MV-4-11 (cell line): Measurements from ENCODE around the gene PPP2R1B.
"Not testable (repeated sequence)": the region's sequence is repeated elsewhere in the genome, so short reads cannot be mapped to it uniquely, and the experiment has no call there.

Experiments used
- DNase-seq: peaks from one replicate; lab custom pipeline; 2025; lab: John Stamatoyannopoulos, UW

The PPP2R1B gene

DNA sequence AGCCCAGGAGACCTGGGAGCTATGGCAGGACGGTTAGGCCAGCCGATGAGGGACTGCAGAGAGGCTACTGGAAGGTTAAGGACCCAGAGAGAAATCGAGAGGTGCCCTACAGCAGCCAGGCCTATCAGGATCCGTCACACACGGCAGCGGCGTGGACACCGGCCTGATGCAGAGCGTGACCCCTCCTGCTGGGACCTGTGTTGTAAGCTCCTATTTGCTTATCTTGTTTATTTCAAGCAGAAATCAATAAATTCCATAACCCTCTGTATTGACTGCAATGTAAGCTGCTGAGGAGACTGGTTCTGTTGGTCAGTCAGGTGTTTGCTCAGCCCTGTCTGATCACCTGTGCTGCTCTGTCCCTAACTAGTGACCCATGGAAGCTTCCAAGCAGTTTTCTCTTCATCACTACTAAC is 39.9 kb downstream of the PPP2R1B start:
- DNase-seq = no peak

GRCh38 chr11:111725621-111726020 is 40.6 kb downstream of the PPP2R1B start:
- DNase-seq = no peak

- no peak for DNase-seq
Measured at GRCh38 chr11:111724615-111725129, 41.5 kb downstream of the PPP2R1B start.

GRCh38 chr11:111723595-111723994 is 42.6 kb downstream of the PPP2R1B start:
- no peak for DNase-seq

GRCh38 chr11:111722501-111722900 is 43.7 kb downstream of the PPP2R1B start:
- no peak for DNase-seq

- no peak for DNase-seq
Measured at GRCh38 chr11:111720801-111721494, 45.2 kb downstream of the PPP2R1B start.

GRCh38 chr11:111719379-111719778 is 46.8 kb downstream of the PPP2R1B start:
- DNase-seq = no peak

DNA sequence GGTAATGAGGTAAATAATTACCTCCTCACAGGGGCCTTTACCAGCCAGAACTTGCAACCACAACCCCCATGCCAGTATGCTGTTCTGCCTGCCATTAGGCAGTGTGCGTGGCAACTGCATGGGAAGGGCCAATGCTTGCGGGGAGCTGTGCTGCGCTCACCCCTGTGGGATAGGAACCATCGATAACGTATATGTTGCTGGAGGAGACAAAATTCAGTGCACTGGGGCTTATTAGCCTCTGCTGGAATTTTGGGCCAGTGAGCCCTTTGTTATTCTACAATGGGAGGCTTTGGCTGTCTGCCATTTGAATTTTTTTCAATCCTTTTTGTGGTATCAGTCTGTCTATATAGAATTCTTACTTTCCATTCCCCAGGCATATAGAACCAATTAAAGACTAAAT is 47.3 kb downstream of the PPP2R1B start:
- no peak for DNase-seq

GRCh38 chr11:111718436-111718835 is 47.8 kb downstream of the PPP2R1B start:
- no peak for DNase-seq

DNA sequence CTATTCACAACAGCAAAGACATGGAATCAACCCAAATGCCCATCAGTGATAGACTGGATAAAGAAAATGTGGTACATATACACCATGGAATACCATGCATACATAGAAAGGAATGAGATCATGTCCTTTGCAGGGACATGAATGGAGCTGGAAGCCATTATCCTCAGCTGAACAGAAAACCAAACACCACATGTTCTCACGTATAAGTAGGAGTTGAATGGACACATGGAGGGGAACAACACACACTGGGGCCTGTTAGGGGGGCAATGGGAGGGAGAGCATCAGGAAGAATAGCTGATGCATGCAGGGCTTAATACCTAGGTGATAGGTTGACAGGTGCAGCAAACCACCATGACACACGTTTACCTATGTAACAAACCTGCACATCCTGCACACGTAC is 48.5 kb downstream of the PPP2R1B start:
- not testable (repeated sequence) for DNase-seq

- peak; percentile 42 for DNase-seq
Measured at GRCh38 chr11:111715142-111715816, 50.9 kb downstream of the PPP2R1B start.

GRCh38 chr11:111714522-111714921 is 51.7 kb downstream of the PPP2R1B start:
- no peak for DNase-seq

DNA sequence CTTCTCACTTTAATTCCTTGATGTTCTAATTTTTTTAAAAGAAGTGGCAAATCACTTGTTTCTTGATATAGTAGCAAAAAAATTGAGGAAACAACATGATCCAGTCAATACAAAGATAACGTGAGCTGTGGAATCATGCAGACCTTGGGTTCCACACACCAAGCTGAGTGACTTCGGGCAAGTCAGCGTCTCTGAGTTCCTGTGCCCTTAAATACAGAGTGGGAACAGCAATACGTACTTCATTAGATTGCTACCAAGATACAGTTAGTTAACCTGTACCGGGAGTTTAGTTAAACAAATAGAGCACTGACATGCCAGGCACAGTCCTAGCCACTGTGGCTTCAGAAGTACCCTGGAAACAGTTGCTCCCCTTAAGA is 58.5 kb downstream of the PPP2R1B start:
- DNase-seq = no peak

- no peak for DNase-seq
Measured at GRCh38 chr11:111707039-111707690, 59.0 kb downstream of the PPP2R1B start.

DNA sequence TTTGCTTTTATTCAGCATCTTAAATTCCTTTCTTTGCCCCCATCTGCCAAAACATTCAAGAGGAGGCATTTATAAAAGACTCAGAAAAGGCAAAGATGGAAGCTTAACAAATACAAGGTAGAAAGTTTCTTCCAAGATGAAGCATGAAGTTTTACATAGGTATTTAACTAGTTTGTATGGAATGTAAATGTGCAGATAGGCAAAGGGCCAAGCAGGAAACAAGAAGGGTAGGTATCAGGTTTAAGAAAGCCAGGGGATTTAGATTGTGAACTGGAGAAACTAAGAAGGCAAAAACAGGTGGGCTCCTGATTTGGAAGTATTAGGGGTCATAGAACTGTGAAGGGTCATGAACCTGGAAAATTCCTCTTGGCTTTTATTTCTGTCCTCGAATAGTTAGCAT is 62.6 kb downstream of the PPP2R1B start:
- DNase-seq = no peak

GRCh38 chr11:111702623-111703022 is 63.6 kb downstream of the PPP2R1B start:
- DNase-seq = no peak

GRCh38 chr11:111700162-111700561 is 66.0 kb downstream of the PPP2R1B start:
- no peak for DNase-seq

DNA sequence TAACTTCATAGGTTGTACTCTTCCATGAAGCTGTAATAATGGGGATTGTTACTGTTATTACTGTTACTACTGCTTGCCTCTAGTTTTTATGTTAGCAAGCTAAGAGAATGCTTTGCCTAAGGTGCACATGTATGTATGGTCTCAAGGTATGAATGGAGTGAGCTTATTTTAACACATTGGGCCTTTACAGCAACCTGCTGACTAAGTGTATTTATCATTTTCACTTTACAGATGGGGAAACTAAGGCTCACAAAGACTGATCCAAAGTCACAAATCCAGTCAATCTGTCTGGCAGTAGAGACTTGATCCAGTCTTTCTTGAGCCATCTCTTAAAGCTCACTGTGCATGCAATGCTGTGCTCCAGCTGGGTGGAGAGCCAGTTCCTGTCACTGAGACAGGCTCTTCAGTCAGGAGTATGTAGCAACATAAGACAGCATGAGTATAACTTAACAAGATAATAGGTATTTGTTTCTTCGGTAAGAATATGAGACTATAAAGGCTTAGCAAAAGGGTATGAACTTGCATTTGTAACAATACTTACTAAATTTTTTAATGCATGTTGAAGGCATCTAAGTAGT is 66.5 kb downstream of the PPP2R1B start:
- no peak for DNase-seq

- no peak for DNase-seq
Measured at GRCh38 chr11:111698852-111699559, 67.2 kb downstream of the PPP2R1B start.

DNA sequence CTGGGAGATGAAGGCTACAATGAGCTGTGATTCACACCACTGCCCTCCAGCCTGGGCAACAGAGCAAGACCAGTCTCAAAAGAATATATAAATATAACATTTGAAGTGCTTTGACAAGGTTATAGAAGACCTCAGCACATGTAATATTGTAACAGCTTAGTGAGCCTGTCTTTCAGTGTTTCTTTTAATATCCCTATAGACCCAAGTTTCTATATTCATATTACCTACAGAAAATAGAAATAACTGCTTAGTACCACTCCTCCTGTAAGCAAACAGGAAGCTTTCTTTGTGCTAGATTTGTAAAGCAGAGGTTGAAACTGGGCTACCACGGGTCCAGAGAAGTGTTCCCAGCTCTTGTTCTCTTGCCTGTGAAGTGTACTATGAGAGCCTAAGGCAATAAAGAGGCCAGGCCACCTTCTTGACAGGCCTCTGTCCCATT is 68.2 kb downstream of the PPP2R1B start:
- DNase-seq = no peak

- DNase-seq = no peak
Measured at GRCh38 chr11:111696556-111696955, 69.6 kb downstream of the PPP2R1B start.

DNA sequence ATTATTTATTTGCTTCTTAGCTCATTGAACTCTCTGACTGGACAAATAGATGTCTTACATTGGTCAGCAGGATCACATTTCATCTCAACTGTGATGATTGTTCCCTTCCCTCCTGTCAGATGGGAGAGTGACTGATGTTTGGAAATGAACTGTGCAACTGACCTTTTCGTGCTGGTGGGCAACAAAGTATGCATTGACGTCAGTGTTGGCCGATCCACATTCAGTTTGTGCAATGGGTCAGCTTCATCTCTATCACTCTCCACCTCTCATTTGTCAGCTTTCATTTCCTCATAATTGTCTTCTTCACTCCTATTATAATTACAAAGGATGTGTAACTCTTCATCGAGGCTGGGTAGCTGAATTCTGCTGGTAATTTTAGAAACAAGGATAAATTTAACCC is 71.3 kb downstream of the PPP2R1B start:
- peak; percentile 76 for DNase-seq
